GM15510 (cell line): Measurements from ENCODE around the gene MMP15.

Experiments
- POLR2A ChIP-seq: IDR thresholded peaks from 3 replicates; pipeline ENCODE4 v1.6.1; 2011; ENCODE audit warnings: borderline replicate concordance; ENCODE audit not compliant: insufficient read length; ENCODE audit errors: extremely low read depth

The MMP15 gene

GRCh38 chr16:58024486-58025350, 836 bp upstream of the MMP15 start:
- TF ChIP-seq POLR2A = no peak

- no peak for TF ChIP-seq POLR2A
These were observed 668 bp downstream of the MMP15 start for GRCh38 chr16:58026139-58026704.

- no peak for TF ChIP-seq POLR2A
These were observed 1.2 kb downstream of the MMP15 start for GRCh38 chr16:58026705-58027160.

GRCh38 chr16:58027161-58027915, 1.8 kb downstream of the MMP15 start:
- no peak for TF ChIP-seq POLR2A

DNA sequence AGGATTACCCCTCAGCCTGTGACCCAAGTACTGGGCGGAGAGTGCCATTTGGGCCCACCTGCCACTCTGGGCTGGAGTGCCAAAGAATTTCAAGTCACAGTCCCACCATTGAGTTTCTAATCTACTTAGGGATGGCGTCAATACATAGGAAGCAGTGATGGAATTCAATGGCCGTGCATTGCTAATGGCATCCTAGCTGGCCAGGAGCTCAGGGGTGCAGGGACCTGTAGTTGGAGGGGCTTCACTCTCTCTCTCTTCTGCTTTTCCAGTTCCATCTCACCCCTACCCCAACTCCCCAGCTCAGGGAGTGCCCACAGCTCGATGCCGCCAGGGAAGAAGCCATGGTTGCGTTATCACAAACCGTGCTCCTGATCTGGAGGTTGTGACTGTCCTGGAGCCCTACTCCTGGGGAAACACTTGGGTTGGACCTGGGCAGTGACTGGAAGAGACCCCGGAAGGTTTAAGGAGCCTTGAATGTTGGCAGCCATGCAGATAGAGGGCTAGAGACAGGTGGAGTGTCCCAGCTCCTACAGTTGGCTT, 2.4 kb downstream of the MMP15 start:
- TF ChIP-seq POLR2A = no peak

GRCh38 chr16:58028541-58029070, 3.1 kb downstream of the MMP15 start:
- TF ChIP-seq POLR2A = no peak

DNA sequence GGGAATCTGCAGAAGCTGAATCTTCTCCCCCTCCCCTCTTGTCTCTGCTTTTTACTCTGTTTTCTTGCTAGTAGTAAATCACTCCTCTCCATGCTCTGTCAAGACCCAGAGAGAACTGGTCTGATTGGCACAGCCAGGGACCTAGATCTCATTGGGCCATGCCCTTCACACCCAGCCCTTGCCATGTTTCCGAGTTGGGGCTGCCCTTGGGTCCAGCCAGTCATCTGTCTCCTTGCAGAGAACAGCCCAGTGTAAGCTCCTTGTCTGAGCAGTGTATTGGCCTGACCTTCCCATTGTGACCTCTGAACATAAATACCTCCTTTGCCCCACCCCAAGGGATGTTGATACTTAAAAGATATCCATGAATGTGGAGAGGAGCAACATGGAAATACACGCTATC, 3.9 kb downstream of the MMP15 start:
- TF ChIP-seq POLR2A = no peak

DNA sequence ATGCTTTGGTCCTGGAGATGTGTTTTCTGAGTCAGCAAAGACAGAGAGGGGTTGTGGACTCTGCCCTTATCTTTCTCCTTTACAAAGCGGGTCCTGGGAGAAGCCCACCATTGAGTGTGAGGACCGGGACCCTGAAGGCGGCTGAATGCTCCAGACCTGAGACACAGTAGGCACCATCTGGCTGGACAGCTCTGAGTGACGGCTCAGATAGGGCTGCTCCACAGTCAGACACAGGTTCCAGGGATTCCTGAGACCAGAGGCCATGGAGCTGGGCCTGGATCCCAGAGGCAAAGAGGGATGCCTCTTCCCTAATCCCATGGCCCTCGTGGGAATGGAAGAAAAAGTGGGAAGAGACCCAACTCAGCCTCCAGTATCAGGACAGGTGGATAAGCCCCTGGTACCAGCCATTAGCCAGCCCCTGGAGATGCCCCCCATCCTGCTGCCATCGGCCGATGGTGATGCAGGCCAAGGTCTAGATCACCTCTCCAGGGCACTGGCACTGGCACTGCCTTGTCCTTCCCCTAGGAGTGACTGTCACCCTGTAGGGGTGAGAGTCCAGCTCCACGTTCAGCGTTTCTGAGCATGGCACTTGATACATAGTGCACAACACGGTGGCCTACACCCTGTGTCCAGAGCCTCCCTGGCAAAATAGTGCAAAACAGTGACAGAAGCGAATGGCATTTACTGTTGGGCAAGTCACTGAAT, 4.7 kb downstream of the MMP15 start:
- no peak for TF ChIP-seq POLR2A

- TF ChIP-seq POLR2A = no peak
These were observed 5.7 kb downstream of the MMP15 start for GRCh38 chr16:58031016-58031800.

DNA sequence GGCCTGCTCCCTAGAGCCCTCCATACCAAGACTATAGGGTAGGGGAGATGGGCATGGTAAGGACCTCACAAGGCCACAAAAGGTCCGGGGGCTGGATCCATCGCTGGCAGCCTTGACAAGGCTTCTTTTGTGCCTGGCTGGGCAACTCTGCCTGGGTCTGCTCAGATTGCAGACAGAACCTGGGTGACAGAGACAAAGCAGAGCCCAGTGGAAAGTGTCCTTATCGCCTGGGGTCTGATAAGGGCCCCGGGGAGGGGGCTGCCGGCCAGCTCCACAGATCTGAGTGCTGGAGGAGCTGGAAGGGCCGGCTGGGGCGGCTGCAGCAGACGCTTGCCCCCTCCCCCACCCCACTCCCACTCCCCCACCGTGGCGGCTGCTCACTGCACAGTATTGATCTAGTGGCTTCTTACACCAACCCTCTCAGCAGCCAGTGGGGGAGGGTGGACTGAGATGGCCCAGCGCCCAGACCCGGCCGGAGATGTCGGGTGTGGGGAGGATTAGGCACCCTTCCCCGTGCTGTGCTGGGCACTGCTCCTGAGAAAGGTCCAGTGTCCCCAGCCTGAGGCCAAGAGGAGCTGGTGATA, 7.2 kb downstream of the MMP15 start:
- TF ChIP-seq POLR2A = no peak

DNA sequence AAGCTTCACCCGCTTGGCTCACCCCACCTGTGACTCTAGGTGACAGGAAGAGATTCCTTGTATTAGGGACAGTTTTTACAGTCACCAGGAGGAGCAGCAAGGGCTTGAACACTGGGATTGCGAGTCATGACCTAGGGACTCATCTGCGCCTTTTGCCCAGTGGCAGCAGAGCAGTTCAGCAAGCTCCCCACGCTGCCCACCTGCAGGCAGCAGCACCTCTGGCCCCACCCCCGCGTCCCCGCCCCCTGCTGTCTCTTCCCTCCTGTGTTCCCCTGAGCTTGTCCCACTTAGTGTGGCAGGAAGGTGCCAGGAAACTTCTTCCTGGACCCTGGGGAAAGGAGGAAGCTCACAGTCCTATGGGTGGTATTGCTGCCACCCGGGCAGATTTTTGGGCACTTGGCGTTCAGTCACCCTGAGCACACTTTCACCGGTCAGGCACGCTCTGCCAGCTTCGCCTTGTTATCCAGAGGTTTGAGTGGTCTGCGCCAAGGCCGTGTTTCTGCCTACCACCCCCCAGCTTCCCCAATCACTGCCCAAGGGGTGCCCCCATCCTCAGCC, 8.7 kb downstream of the MMP15 start:
- no peak for TF ChIP-seq POLR2A

DNA sequence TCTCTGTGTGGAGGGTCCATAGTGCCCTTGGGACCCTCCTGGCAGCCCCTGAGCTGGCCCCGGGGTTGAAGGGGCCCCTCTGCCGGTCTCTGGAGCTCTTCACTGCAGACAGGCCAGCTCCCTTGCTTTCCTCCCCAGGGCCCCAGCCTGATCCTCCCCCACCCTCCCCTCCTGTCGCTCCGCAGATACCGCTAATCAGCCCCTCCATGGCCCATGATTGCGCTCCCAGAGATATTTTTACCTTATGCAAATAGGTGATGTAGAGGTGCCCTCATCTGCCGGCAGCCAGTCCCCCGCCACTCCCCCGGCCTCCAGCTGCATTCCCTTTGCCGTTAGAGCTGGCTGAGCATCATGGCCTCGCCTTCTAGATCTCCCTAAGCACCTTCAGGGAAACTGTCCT, 9.2 kb downstream of the MMP15 start:
- no peak for TF ChIP-seq POLR2A
